ENCODE data around the gene OVAAL. TPM values are rescaled to one million over a fixed set of nuclear protein-coding genes. Genes with fewer than 3 reads are reported as not detected.

OVAAL gene
- polyA plus RNA-seq, 2 donors, result not detected

GRCh38 chr1:180611016-180611930, 52.5 kb downstream of the OVAAL start:
- peak overlapping the region; percentile 36 to 68 for H3K27ac ChIP-seq (ENCODE audit: low read depth in 2 of 2, low read length in 1 of 2)
- H3K4me1 ChIP-seq (ENCODE audit: control insufficient read depth in 2 of 2, insufficient read depth in 2 of 2, low read length in 1 of 2), result peaks cover 0 to 2% of the 10 kb centered on the region in 2 donors
- H3K36me3 ChIP-seq (ENCODE audit: control insufficient read depth in 2 of 2, insufficient read depth in 2 of 2, low read length in 1 of 2), result no peaks in the 10 kb centered on the region
- H3K27me3 ChIP-seq (ENCODE audit: control insufficient read depth in 1 of 2, insufficient read depth in 2 of 2, low read length in 2 of 2), result no peaks in the 10 kb centered on the region
- no peak overlapping the region for H3K4me3 ChIP-seq (ENCODE audit: low read depth in 1 of 2, low read length in 2 of 2)
- no peaks in the 10 kb centered on the region for H3K9me3 ChIP-seq (ENCODE audit: control insufficient read depth in 2 of 2, insufficient read depth in 1 of 2, low read depth in 1 of 2, low read length in 1 of 2)
- WGBS, 2 donors, result 23 to 30% methylated on average over 9 of the region's 9 CpGs

DNA sequence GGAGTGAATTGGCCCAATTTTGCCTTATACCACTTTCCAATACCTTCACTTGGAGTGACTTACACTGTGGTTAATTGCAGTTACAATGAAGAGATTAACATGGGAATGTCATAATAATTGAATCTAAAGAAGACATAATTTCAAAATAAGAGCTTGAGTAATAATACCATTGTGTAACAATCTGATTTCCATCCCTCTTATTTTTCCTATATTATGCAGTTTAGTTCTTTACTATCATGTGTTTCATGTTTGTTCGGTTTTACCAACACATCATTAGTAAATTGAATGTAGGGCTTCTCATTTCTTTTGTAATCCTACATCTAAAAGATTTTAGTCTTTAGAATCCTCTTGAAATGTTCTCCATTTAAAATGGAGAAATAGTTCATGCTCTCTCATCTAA, 53.9 kb downstream of the OVAAL start:
- WGBS, 2 donors, result 85 to 92% methylated on average over 1 of the region's 1 CpG
- Histone ChIP-seq H3K27ac (ENCODE audit: low read depth in 2 of 2, low read length in 1 of 2) (no peak overlapping the region), H3K9me3 (ENCODE audit: control insufficient read depth in 2 of 2, insufficient read depth in 1 of 2, low read depth in 1 of 2, low read length in 1 of 2) (no peaks in the 10 kb centered on the region), H3K4me3 (ENCODE audit: low read depth in 1 of 2, low read length in 2 of 2) (no peak overlapping the region), H3K36me3 (ENCODE audit: control insufficient read depth in 2 of 2, insufficient read depth in 2 of 2, low read length in 1 of 2) (no peaks in the 10 kb centered on the region), H3K4me1 (ENCODE audit: control insufficient read depth in 2 of 2, insufficient read depth in 2 of 2, low read length in 1 of 2) (peaks cover 0 to 2% of the 10 kb centered on the region in 2 donors), H3K27me3 (ENCODE audit: control insufficient read depth in 1 of 2, insufficient read depth in 2 of 2, low read length in 2 of 2) (no peaks in the 10 kb centered on the region)

GRCh38 chr1:180614730-180615129, 56.0 kb downstream of the OVAAL start:
- peak overlapping the region; percentile 25 to 47 for H3K27ac ChIP-seq (ENCODE audit: low read depth in 2 of 2, low read length in 1 of 2)
- no peak overlapping the region for H3K4me3 ChIP-seq (ENCODE audit: low read depth in 1 of 2, low read length in 2 of 2)
- H3K4me1 ChIP-seq (ENCODE audit: control insufficient read depth in 2 of 2, insufficient read depth in 2 of 2, low read length in 1 of 2), result peaks cover 0 to 2% of the 10 kb centered on the region in 2 donors
- no peaks in the 10 kb centered on the region for H3K9me3 ChIP-seq (ENCODE audit: control insufficient read depth in 2 of 2, insufficient read depth in 1 of 2, low read depth in 1 of 2, low read length in 1 of 2)
- H3K27me3 ChIP-seq (ENCODE audit: control insufficient read depth in 1 of 2, insufficient read depth in 2 of 2, low read length in 2 of 2), result no peaks in the 10 kb centered on the region
- 40 to 41% methylated on average over 5 of the region's 5 CpGs for WGBS, 2 donors
- H3K36me3 ChIP-seq (ENCODE audit: control insufficient read depth in 2 of 2, insufficient read depth in 2 of 2, low read length in 1 of 2), result no peaks in the 10 kb centered on the region

GRCh38 chr1:180615493-180616290, 56.9 kb downstream of the OVAAL start:
- no peak overlapping the region for H3K4me3 ChIP-seq (ENCODE audit: low read depth in 1 of 2, low read length in 2 of 2)
- H3K9me3 ChIP-seq (ENCODE audit: control insufficient read depth in 2 of 2, insufficient read depth in 1 of 2, low read depth in 1 of 2, low read length in 1 of 2), result no peaks in the 10 kb centered on the region
- H3K36me3 ChIP-seq (ENCODE audit: control insufficient read depth in 2 of 2, insufficient read depth in 2 of 2, low read length in 1 of 2), result no peaks in the 10 kb centered on the region
- H3K27me3 ChIP-seq (ENCODE audit: control insufficient read depth in 1 of 2, insufficient read depth in 2 of 2, low read length in 2 of 2), result no peaks in the 10 kb centered on the region
- 45% methylated on average over 8 of the region's 8 CpGs for WGBS, 2 donors
- peak overlapping the region; percentile 4 to 13 for H3K27ac ChIP-seq (ENCODE audit: low read depth in 2 of 2, low read length in 1 of 2)
- peaks cover 0 to 2% of the 10 kb centered on the region in 2 donors for H3K4me1 ChIP-seq (ENCODE audit: control insufficient read depth in 2 of 2, insufficient read depth in 2 of 2, low read length in 1 of 2)

Other genes starting within 250 kb of the OVAAL start
- gene ACBD6, start 56.4 kb upstream of the OVAAL start, polyA plus RNA-seq, result 10 to 100 TPM; 20.4 to 23.0 TPM
- gene XPR1, start 73.1 kb downstream of the OVAAL start, polyA plus RNA-seq, result 1 to 10 TPM; 2.4 to 3.9 TPM

Data from esophagus (tissue), 2 donors.